HUES64 (cell line): Measurements from ENCODE around the gene FOLR1.

Experiments used
- H3K27ac ChIP-seq: 2 replicates; pipeline ENCODE4 v1.7.0; 2013; ENCODE audit warnings: low read depth, low read length, inconsistent platforms
- H3K27me3 ChIP-seq: 2 replicates; pipeline ENCODE4 v1.6.1; 2013; ENCODE audit warnings: mild to moderate bottlenecking, low read length; ENCODE audit not compliant: insufficient read depth
- H3K36me3 ChIP-seq: 2 replicates; pipeline ENCODE4 v1.6.1; 2013; ENCODE audit warnings: mild to moderate bottlenecking, low read length; ENCODE audit not compliant: insufficient read depth
- H3K4me1 ChIP-seq: 2 replicates; pipeline ENCODE4 v1.6.1; 2013; ENCODE audit warnings: mild to moderate bottlenecking, low read length, moderate library complexity; ENCODE audit not compliant: insufficient read depth
- H3K4me3 ChIP-seq: 2 replicates; pipeline ENCODE4 v1.5.1; 2013; ENCODE audit warnings: mild to moderate bottlenecking, low read length, moderate library complexity
- H3K9ac ChIP-seq: 2 replicates; pipeline ENCODE4 v1.6.1; 2013; ENCODE audit warnings: mild to moderate bottlenecking, low read depth, low read length
- H3K9me3 ChIP-seq: 2 replicates; pipeline ENCODE4 v1.6.1; 2013; ENCODE audit warnings: low read depth, low read length; ENCODE audit not compliant: insufficient read depth
- WGBS: fragments of 150-250, 120-280 bp; methylation state at CpG from one replicate; pipeline ENCODE4 v1.1.7; 2013; ENCODE audit warnings: missing lambda C conversion rate; 5-methylcytosine and 5-hydroxymethylcytosine counted together

Gene FOLR1

DNA sequence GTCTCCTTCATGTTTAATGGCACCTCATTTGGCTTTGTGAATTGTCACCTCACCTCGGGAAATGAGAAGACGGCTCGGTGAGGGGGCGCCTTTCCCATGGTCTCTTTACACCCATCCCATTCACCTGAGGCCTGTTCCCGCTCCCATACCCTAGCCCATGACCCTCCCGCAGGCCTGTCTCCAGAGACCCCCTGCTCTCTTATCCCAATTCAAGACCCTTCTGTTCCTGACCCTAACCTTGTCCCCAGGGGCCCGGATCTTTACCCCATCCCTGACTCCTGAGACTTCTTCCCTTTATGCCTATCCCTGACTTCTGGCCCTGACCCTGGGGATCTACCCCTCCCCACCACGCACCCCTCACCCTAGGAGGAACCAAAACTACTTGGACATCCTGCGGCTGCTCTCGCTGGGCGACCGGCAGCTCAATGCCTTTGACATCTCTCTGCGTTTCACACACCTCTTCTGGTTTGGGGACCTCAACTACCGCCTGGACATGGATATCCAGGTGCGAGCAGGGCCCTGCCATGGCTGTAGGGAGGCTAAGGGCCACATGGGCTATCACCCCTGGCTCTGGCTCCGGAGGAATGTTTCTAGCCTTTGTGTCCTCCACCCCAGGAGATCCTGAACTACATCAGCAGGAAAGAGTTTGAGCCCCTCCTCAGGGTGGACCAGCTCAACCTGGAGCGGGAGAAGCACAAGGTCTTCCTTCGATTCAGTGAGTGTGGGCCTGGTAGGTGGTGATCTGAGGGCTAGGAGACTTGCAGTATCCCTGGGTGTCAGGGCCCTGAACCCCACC lies 40.5 kb downstream of the FOLR1 start:
- Histone ChIP-seq H3K27me3 (no peaks in the 10 kb centered on the region), H3K4me1 (peaks cover under 1% of the 10 kb centered on the region; the same call in 1 of the 2 replicates), H3K4me3 (no peak overlapping the region), H3K9me3 (no peaks in the 10 kb centered on the region), H3K9ac (no peak overlapping the region), H3K36me3 (peaks cover 97% of the 10 kb centered on the region), H3K27ac (no peak overlapping the region)
- WGBS = 96% methylated on average over 18 of the region's 18 CpGs

DNA sequence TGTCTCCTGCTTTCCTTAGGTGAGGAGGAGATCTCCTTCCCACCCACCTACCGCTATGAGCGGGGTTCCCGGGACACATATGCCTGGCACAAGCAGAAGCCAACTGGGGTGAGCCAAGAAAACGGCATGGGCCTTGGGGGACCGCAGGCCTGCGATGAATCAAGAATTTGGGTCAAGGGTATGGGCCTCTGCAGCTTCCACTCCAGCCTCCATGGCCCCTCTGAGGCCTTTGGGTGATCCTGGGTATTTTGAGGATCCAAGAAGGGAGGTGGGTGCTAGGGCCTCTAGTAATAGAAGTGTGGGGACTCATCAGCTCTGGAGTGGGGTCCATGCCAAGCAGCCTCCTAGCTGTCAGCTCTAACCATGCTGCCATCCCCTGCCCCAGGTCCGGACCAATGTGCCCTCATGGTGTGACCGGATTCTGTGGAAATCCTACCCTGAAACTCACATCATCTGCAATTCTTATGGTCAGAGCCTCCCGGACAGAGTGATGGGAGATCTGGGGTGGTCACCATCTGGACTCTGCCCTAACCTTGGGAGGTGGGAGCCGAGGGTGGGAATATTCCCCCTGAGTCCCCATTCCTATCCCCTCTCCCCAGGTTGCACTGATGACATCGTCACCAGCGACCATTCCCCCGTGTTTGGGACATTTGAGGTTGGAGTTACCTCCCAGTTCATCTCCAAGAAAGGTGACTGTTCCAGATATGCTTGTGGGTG lies 41.3 kb downstream of the FOLR1 start:
- no peaks in the 10 kb centered on the region for H3K27me3 ChIP-seq
- no peak overlapping the region for H3K4me3 ChIP-seq
- no peak overlapping the region for H3K27ac ChIP-seq
- H3K36me3 ChIP-seq = peaks cover 93% of the 10 kb centered on the region
- peaks cover 5% of the 10 kb centered on the region; the same call in 1 of the 2 replicates for H3K4me1 ChIP-seq
- WGBS = 95% methylated on average over 12 of the region's 13 CpGs
- H3K9me3 ChIP-seq = no peaks in the 10 kb centered on the region
- no peak overlapping the region for H3K9ac ChIP-seq

DNA sequence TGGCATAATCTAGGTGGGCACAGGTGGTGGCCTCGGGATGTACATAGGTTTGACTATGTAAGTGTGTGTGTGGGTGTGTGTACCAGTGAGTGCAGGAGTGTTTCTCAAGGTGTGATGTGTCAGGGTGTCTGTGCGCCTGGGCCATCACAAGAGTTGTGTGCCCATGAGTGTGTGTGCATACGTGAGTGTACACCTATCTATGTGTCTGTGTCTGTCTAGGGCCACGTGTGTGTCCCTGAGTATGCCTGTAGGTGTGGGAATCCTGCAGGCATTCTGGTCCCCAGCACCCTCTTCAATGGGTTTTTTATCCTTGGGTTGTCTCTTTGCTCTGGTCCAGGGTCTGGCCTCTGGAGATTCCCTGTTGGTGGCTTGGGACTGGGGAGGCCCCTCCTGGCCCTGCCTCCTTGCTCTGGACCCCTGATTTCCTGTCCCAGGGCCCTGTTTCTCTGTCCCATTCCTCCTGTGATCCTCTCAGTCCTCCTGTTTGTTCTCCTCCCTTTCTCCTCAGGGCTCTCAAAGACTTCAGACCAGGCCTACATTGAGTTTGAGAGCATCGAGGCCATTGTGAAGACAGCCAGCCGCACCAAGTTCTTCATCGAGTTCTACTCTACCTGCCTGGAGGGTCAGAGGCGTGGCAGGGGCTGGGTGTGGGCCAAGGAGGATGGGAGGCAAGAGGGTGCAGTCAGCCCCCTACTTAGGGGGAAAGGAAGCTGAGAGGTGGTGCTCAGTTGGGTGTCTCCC lies 42.0 kb downstream of the FOLR1 start:
- no peaks in the 10 kb centered on the region for H3K9me3 ChIP-seq
- H3K27me3 ChIP-seq = peaks cover 6% of the 10 kb centered on the region
- H3K4me3 ChIP-seq = no peak overlapping the region
- WGBS = 93% methylated on average over 8 of the region's 8 CpGs
- H3K36me3 ChIP-seq = peaks cover 86% of the 10 kb centered on the region
- peaks cover 11% of the 10 kb centered on the region for H3K4me1 ChIP-seq
- H3K9ac ChIP-seq = no peak overlapping the region
- no peak overlapping the region for H3K27ac ChIP-seq

- Histone ChIP-seq H3K4me3 (no peak overlapping the region), H3K27ac (no peak overlapping the region), H3K36me3 (peaks cover 81% of the 10 kb centered on the region), H3K9me3 (no peaks in the 10 kb centered on the region), H3K4me1 (peaks cover 16% of the 10 kb centered on the region), H3K9ac (no peak overlapping the region), H3K27me3 (peaks cover 12% of the 10 kb centered on the region)
- WGBS = 96% methylated on average over 3 of the region's 3 CpGs
These were observed 42.5 kb downstream of the FOLR1 start for GRCh38 chr11:72234514-72234830.

- Histone ChIP-seq H3K36me3 (peaks cover 77% of the 10 kb centered on the region), H3K27ac (no peak overlapping the region), H3K9ac (no peak overlapping the region), H3K4me1 (peaks cover 17% of the 10 kb centered on the region), H3K4me3 (no peak overlapping the region), H3K9me3 (no peaks in the 10 kb centered on the region), H3K27me3 (peaks cover 16% of the 10 kb centered on the region)
- 94% methylated on average over 4 of the region's 4 CpGs for WGBS
These were observed 43.0 kb downstream of the FOLR1 start for GRCh38 chr11:72234920-72235319.

DNA sequence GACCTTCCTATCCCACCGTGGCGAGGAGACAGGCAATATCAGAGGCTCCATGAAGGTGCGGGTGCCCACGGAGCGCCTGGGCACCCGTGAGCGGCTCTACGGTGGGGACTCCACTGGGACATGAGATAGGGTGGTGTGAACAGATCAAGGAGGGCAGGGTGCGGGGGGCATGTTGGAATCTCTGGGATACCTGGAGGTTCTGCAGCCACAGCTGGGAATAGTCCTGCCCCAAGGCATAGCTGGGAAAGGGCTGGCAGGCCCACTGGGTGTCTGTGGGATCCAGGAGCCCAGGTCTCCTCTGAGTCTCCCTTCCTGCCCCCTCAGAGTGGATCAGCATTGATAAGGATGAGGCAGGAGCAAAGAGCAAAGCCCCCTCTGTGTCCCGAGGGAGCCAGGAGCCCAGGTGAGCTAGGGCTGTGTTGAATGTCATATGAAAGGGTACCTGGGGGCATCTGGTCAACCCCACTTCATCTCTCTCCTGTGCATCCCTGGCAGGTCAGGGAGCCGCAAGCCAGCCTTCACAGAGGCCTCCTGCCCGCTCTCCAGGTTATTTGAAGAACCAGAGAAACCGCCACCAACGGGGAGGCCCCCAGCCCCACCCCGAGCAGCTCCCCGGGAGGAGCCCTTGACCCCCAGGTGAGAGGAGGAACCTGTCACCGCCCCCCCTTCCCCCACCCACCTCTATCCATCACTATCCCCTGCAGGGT lies 43.6 kb downstream of the FOLR1 start:
- Histone ChIP-seq H3K9me3 (no peaks in the 10 kb centered on the region), H3K4me3 (no peak overlapping the region), H3K27ac (no peak overlapping the region), H3K36me3 (peaks cover 71% of the 10 kb centered on the region), H3K9ac (no peak overlapping the region), H3K4me1 (peaks cover 17% of the 10 kb centered on the region), H3K27me3 (peaks cover 22% of the 10 kb centered on the region)
- WGBS = 94% methylated on average over 17 of the region's 17 CpGs

- H3K27ac ChIP-seq = no peak overlapping the region
- peaks cover 17% of the 10 kb centered on the region for H3K4me1 ChIP-seq
- no peak overlapping the region for H3K9ac ChIP-seq
- 97% methylated on average over 4 of the region's 4 CpGs for WGBS
- H3K27me3 ChIP-seq = peaks cover 29% of the 10 kb centered on the region
- no peak overlapping the region for H3K4me3 ChIP-seq
- no peaks in the 10 kb centered on the region for H3K9me3 ChIP-seq
- peaks cover 64% of the 10 kb centered on the region for H3K36me3 ChIP-seq
These were observed 44.2 kb downstream of the FOLR1 start for GRCh38 chr11:72236083-72236697.

DNA sequence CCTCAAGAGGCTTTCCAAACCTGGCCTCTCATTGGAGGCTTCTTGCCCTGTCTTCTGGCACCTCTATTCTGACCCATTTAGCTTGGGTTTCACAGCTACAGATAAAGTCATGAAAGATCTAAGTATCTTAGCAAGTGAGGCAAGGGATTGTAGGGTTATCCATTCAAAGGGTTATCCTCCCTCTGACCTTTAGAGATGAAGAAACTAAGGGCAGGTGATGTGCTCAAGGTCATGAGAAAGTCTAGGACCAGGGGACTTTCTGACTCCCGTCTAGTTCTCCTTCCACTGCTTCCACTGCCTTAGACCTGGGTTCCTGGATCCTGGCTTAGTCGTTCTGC lies 44.8 kb downstream of the FOLR1 start:
- no peak overlapping the region for H3K4me3 ChIP-seq
- H3K9ac ChIP-seq = no peak overlapping the region
- H3K4me1 ChIP-seq = peaks cover 17% of the 10 kb centered on the region
- no peaks in the 10 kb centered on the region for H3K9me3 ChIP-seq
- H3K36me3 ChIP-seq = peaks cover 58% of the 10 kb centered on the region
- WGBS = 94% methylated on average over 2 of the region's 2 CpGs
- H3K27me3 ChIP-seq = peaks cover 34% of the 10 kb centered on the region
- no peak overlapping the region for H3K27ac ChIP-seq

DNA sequence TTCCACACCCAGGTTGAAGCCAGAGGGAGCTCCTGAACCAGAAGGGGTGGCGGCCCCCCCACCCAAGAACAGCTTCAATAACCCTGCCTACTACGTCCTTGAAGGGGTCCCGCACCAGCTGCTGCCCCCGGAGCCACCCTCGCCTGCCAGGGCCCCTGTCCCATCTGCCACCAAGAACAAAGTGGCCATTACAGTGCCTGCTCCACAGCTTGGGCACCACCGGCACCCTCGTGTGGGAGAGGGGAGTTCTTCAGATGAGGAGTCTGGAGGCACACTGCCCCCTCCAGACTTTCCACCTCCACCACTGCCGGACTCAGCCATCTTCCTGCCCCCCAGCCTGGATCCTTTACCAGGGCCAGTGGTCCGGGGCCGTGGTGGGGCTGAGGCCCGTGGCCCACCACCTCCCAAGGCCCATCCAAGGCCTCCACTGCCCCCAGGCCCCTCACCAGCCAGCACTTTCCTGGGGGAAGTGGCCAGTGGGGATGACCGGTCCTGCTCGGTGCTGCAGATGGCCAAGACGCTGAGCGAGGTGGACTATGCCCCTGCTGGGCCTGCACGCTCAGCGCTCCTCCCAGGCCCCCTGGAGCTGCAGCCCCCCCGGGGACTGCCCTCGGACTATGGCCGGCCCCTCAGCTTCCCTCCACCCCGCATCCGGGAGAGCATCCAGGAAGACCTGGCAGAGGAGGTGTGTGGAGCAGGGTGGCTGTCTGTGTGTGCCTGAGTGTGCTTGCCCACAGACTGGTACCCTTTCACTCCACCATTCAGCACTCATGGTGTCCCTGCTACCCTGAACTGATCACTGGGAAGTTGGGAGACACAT lies 45.4 kb downstream of the FOLR1 start:
- Histone ChIP-seq H3K4me3 (no peak overlapping the region), H3K9ac (no peak overlapping the region), H3K27ac (peak overlapping the region; percentile 66), H3K4me1 (peaks cover 17% of the 10 kb centered on the region), H3K27me3 (peaks cover 40% of the 10 kb centered on the region), H3K9me3 (no peaks in the 10 kb centered on the region), H3K36me3 (peaks cover 53% of the 10 kb centered on the region)
- 85% methylated on average over 20 of the region's 22 CpGs for WGBS

- peaks cover 45% of the 10 kb centered on the region for H3K36me3 ChIP-seq
- H3K4me3 ChIP-seq = peak overlapping the region; percentile 41; the same call in 1 of the 2 replicates
- H3K9ac ChIP-seq = no peak overlapping the region
- 19% methylated on average over 16 of the region's 16 CpGs for WGBS
- H3K9me3 ChIP-seq = no peaks in the 10 kb centered on the region
- H3K4me1 ChIP-seq = peaks cover 17% of the 10 kb centered on the region
- peak overlapping the region; percentile 66 for H3K27ac ChIP-seq
- peaks cover 47% of the 10 kb centered on the region for H3K27me3 ChIP-seq
These were observed 46.1 kb downstream of the FOLR1 start for GRCh38 chr11:72238040-72238450.
